Type B pancreatic cell (in vitro differentiated cells): ENCODE results near the gene MKI67. TPM values are rescaled to one million over a fixed set of nuclear protein-coding genes. Genes with fewer than 3 reads are reported as not detected.
"Not testable (repeated sequence)": the region's sequence is repeated elsewhere in the genome, so short reads cannot be mapped to it uniquely, and the experiment has no call there.

Experiments
- DNase-seq: peaks from one replicate; pipeline ENCODE4 v3.0.0; 2021; ENCODE audit warnings: mixed read lengths; ENCODE audit not compliant: unreplicated experiment; ENCODE audit errors: extremely low spot score
- H3K27ac Mint-ChIP-seq: 2 replicates; pipeline ENCODE4 v1.8.0; 2021; ENCODE audit warnings: mild to moderate bottlenecking, mixed read lengths
- H3K27me3 Mint-ChIP-seq: 2 replicates; pipeline ENCODE4 v1.8.0; 2021; ENCODE audit warnings: mixed read lengths
- H3K36me3 Mint-ChIP-seq: 2 replicates; pipeline ENCODE4 v1.8.0; 2021; ENCODE audit warnings: mixed read lengths
- H3K4me1 Mint-ChIP-seq: one replicate; pipeline ENCODE4 v1.8.0; 2021; ENCODE audit warnings: mixed read lengths; ENCODE audit not compliant: unreplicated experiment
- H3K4me3 Mint-ChIP-seq: 2 replicates; pipeline ENCODE4 v1.8.0; 2021; ENCODE audit warnings: mild to moderate bottlenecking, mixed read lengths
- H3K9me3 Mint-ChIP-seq: 2 replicates; pipeline ENCODE4 v1.8.0; 2021; ENCODE audit warnings: mixed read lengths
- total RNA-seq: library from RNA; stranded (reverse); gene quantifications from 2 replicates; pipeline ENCODE4 v1.2.1, GENCODE V29; 2021; ENCODE audit warnings: low replicate concordance
- TF ChIP-seq, protein P1 (sequence below): fragments of 200-600 bp; sonication (generic); conservative IDR thresholded peaks from 2 replicates; pipeline ENCODE4 v1.5.0; 2021; ENCODE audit warnings: antibody characterized with exemption, mild to moderate bottlenecking

MKI67 gene
- total RNA-seq, 1 donor from 2014 or later, result 104 TPM

GRCh38 chr10:128169811-128170379 is 43.7 kb upstream of the MKI67 start:
- Mint-ChIP-seq H3K4me3 (no peak overlapping the region), H3K9me3 (peaks cover 17% of the 10 kb centered on the region), H3K4me1 (no peaks in the 10 kb centered on the region), H3K27me3 (no peaks in the 10 kb centered on the region), H3K36me3 (no peaks in the 10 kb centered on the region), H3K27ac (no peak overlapping the region)
- TF ChIP-seq, protein P1, sequence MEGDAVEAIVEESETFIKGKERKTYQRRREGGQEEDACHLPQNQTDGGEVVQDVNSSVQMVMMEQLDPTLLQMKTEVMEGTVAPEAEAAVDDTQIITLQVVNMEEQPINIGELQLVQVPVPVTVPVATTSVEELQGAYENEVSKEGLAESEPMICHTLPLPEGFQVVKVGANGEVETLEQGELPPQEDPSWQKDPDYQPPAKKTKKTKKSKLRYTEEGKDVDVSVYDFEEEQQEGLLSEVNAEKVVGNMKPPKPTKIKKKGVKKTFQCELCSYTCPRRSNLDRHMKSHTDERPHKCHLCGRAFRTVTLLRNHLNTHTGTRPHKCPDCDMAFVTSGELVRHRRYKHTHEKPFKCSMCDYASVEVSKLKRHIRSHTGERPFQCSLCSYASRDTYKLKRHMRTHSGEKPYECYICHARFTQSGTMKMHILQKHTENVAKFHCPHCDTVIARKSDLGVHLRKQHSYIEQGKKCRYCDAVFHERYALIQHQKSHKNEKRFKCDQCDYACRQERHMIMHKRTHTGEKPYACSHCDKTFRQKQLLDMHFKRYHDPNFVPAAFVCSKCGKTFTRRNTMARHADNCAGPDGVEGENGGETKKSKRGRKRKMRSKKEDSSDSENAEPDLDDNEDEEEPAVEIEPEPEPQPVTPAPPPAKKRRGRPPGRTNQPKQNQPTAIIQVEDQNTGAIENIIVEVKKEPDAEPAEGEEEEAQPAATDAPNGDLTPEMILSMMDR, result no peak
- DNase-seq, result no peak

GRCh38 chr10:128167926-128168520 is 41.8 kb upstream of the MKI67 start:
- no peaks in the 10 kb centered on the region for H3K27me3 Mint-ChIP-seq
- no peak overlapping the region for H3K4me3 Mint-ChIP-seq
- no peaks in the 10 kb centered on the region for H3K36me3 Mint-ChIP-seq
- H3K9me3 Mint-ChIP-seq, result peaks cover 4% of the 10 kb centered on the region
- DNase-seq, result no peak
- TF ChIP-seq, protein P1, result no peak
- H3K27ac Mint-ChIP-seq, result no peak overlapping the region
- H3K4me1 Mint-ChIP-seq, result no peaks in the 10 kb centered on the region

GRCh38 chr10:128167123-128167522 is 40.9 kb upstream of the MKI67 start:
- not testable (repeated sequence) for DNase-seq, H3K9me3 Mint-ChIP-seq, H3K27me3 Mint-ChIP-seq, H3K27ac Mint-ChIP-seq, H3K36me3 Mint-ChIP-seq, H3K4me3 Mint-ChIP-seq, H3K4me1 Mint-ChIP-seq

- Mint-ChIP-seq H3K4me3 (no peak overlapping the region), H3K9me3 (no peaks in the 10 kb centered on the region), H3K4me1 (peaks cover 2% of the 10 kb centered on the region), H3K27ac (no peak overlapping the region), H3K36me3 (no peaks in the 10 kb centered on the region), H3K27me3 (peaks cover 4% of the 10 kb centered on the region)
- DNase-seq, result no peak
- TF ChIP-seq, protein P1, result no peak
These were observed 39.9 kb upstream of the MKI67 start for GRCh38 chr10:128166151-128166550.

- TF ChIP-seq, protein P1, result no peak
- peaks cover 3% of the 10 kb centered on the region for H3K4me1 Mint-ChIP-seq
- peaks cover 4% of the 10 kb centered on the region for H3K27me3 Mint-ChIP-seq
- no peak for DNase-seq
- no peak overlapping the region for H3K4me3 Mint-ChIP-seq
- H3K27ac Mint-ChIP-seq, result no peak overlapping the region
- H3K36me3 Mint-ChIP-seq, result no peaks in the 10 kb centered on the region
- no peaks in the 10 kb centered on the region for H3K9me3 Mint-ChIP-seq
These were observed 39.3 kb upstream of the MKI67 start for GRCh38 chr10:128165536-128165935.

DNA sequence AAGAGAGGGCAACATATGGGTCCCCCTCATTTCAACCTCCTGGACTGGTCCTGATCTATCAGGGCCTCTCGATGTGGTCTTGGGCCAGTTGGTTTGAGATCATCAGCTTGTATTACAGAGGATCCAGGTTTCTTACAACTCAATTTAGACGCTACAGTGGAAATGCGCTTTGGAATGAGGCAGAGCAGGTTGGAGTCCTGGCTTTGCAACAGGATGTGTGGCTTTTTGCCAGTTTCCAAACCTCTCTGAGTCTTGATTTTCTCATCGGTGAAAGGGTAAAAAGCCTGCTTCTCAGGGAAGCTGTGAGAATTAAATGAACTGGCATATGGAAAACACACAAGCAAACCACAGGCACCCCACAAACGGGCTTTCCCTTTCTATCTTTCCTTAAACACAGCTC is 37.5 kb upstream of the MKI67 start:
- no peak for DNase-seq
- no peak overlapping the region for H3K4me3 Mint-ChIP-seq
- no peak overlapping the region for H3K27ac Mint-ChIP-seq
- peaks cover 9% of the 10 kb centered on the region for H3K4me1 Mint-ChIP-seq
- TF ChIP-seq, protein P1, result no peak
- no peaks in the 10 kb centered on the region for H3K36me3 Mint-ChIP-seq
- peaks cover 12% of the 10 kb centered on the region for H3K27me3 Mint-ChIP-seq
- no peaks in the 10 kb centered on the region for H3K9me3 Mint-ChIP-seq
